Measurements from ENCODE around the gene RPS2.

GRCh38 chr16:1942047-1942809 lies 22.4 kb downstream of the RPS2 start:
- no peak for TF ChIP-seq EZH2 (IDR thresholded peaks at IDR 0.05; ENCODE audit: low read length, missing control alignments)
- TF ChIP-seq CTCF (conservative IDR thresholded peaks at IDR 0.05 in 1 of 2, IDR thresholded peaks at IDR 0.05 in 1 of 2; ENCODE audit: low read depth in 1 of 2, low read length in 2 of 2): no peak

All from fibroblast of lung (primary cell).